ENCODE results near the gene TSC22D4. TPM values are rescaled to one million over a fixed set of nuclear protein-coding genes. Genes with fewer than 3 reads are reported as not detected.

TSC22D4 gene
- total and polyA plus RNA-seq, 9 of the 15 experiments (the other 6 are each of a cell fraction or from before 2014, with no cell fraction given): 0.37 to 107 (median 28.7) TPM

DNA sequence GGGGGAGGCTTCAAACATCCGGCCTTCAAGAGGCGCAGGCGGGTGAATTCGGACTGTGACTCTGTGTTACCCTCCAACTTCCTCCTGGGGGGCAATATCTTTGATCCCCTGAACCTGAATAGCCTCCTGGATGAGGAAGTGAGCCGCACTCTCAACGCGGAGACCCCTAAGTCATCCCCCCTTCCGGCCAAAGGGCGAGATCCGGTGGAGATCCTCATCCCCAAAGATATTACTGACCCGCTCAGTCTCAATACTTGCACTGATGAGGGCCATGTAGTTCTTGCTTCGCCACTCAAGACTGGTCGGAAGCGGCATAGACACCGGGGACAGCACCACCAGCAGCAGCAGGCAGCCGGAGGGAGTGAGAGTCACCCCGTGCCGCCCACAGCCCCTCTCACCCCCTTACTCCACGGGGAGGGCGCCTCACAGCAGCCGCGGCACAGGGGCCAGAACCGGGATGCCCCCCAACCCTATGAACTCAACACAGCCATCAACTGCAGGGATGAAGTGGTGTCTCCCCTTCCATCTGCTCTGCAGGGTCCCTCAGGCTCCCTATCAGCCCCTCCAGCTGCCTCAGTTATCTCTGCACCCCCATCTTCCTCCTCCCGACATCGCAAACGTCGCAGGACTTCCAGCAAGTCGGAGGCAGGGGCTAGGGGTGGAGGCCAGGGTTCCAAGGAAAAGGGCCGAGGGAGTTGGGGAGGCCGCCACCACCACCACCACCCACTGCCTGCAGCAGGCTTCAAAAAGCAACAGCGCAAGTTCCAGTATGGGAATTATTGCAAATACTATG is 48.3 kb downstream of the TSC22D4 start:
- peaks cover 26% of the 10 kb centered on the region for H4K20me1 ChIP-seq (replicated peaks; ENCODE audit: control insufficient read depth, insufficient read depth, low read length)
- peak overlapping the region; percentile 97 for H3K4me2 ChIP-seq (ENCODE audit: insufficient read depth, low read length)
- peak overlapping the region; percentile 82 for H3K4me3 ChIP-seq
- peaks cover 62% of the 10 kb centered on the region for H3K79me2 ChIP-seq (ENCODE audit: control insufficient read depth, insufficient read depth, low read length)
- 6% methylated on average over 31 of the region's 31 CpGs for WGBS (ENCODE audit: insufficient coverage, low coverage, missing lambda C conversion rate)
- ChIA-PET POLR2A (interaction anchor here (0.6 to 5.4 kb wide), 23 partner anchors 8 to 316 kb away, joined by 3 to 58 read pairs (median 4); partner anchors contain the start of genes FBXO24 and LRCH4), CTCF (ENCODE audit: low intra/inter-chr PET ratio) (no interaction called here)
- FAIRE-seq (no peak), ATAC-seq (0 out of 3 replicates have a peak, but pooled peaks have one; percentile 0), DNase-seq (ENCODE audit: extremely low read depth in 1 of 4, low spot score in 3 of 4) (peak in 3 of 4 experiments; percentile 41 to 59 (median 41))
- BruUV-seq (replicated peaks): no TSS peak
- H3K4me1 ChIP-seq (replicated peaks in 1 of 2; ENCODE audit: control insufficient read depth in 2 of 2, insufficient read depth in 2 of 2, low read length in 2 of 2): peaks cover 41 to 62% of the 10 kb centered on the region in 2 experiments
- intact Hi-C loops (cut with micrococcal nuclease) (no loop called here), in situ Hi-C loops (cut with MboI) (no loop called here)
- peak overlapping the region; percentile 74 for H2AFZ ChIP-seq (ENCODE audit: low read depth, low read length)
- H3K9me3 ChIP-seq (replicated peaks; ENCODE audit: control insufficient read depth, insufficient read depth, low read depth, low read length): peaks cover 4% of the 10 kb centered on the region; the same call in 1 of the 2 replicates
- H3K9me1 ChIP-seq (ENCODE audit: control insufficient read depth, insufficient read depth, low read length): peaks cover 15% of the 10 kb centered on the region
- no peaks in the 10 kb centered on the region for H3K27me3 ChIP-seq (ENCODE audit: control insufficient read depth in 2 of 2, insufficient read depth in 2 of 2, low read length in 2 of 2)
- peak overlapping the region; percentile 98 for H3K27ac ChIP-seq (ENCODE audit: extremely low read depth, low read depth, low read length)
- H3K36me3 ChIP-seq (ENCODE audit: control insufficient read depth, insufficient read depth, low read length): peaks cover 51% of the 10 kb centered on the region
- H3K9ac ChIP-seq (ENCODE audit: insufficient read depth in 1 of 2, low read depth in 2 of 2, low read length in 2 of 2): peak overlapping the region; percentile 96 to 97
- TF ChIP-seq, protein P1, sequence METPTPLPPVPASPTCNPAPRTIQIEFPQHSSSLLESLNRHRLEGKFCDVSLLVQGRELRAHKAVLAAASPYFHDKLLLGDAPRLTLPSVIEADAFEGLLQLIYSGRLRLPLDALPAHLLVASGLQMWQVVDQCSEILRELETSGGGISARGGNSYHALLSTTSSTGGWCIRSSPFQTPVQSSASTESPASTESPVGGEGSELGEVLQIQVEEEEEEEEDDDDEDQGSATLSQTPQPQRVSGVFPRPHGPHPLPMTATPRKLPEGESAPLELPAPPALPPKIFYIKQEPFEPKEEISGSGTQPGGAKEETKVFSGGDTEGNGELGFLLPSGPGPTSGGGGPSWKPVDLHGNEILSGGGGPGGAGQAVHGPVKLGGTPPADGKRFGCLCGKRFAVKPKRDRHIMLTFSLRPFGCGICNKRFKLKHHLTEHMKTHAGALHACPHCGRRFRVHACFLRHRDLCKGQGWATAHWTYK (CRISPR knock-in tag; IDR thresholded peaks at IDR 0.05): peak; percentile 29; the same call in 1 of the 2 replicates
- TF ChIP-seq HDAC3 (IDR thresholded peaks at IDR 0.05; ENCODE audit: borderline replicate concordance, partially characterized antibody) (no peak), CSDE1 (IDR thresholded peaks at IDR 0.05) (no peak), ZNF79 (CRISPR knock-in tag; IDR thresholded peaks at IDR 0.05; ENCODE audit: low read depth) (no peak), PTRF (tag; IDR thresholded peaks at IDR 0.05) (no peak), ESRRB (CRISPR knock-in tag; IDR thresholded peaks at IDR 0.05; ENCODE audit: borderline replicate concordance) (no peak), MEF2D (tag; conservative IDR thresholded peaks at IDR 0.05; ENCODE audit: low read depth) (no peak), ZNF12 (CRISPR knock-in tag; IDR thresholded peaks at IDR 0.05) (no peak), DNMT1 (IDR thresholded peaks at IDR 0.05) (no peak), NCOA6 (IDR thresholded peaks at IDR 0.05) (no peak), ZNF140 (CRISPR knock-in tag; IDR thresholded peaks at IDR 0.05) (no peak), ZNF408 (CRISPR knock-in tag; IDR thresholded peaks at IDR 0.05; ENCODE audit: low read depth) (no peak), RNF2 (IDR thresholded peaks at IDR 0.05) (peak; percentile 34; the same call in 1 of the 2 replicates), ZKSCAN3 (CRISPR knock-in tag; IDR thresholded peaks at IDR 0.05) (no peak), ZNF282 (CRISPR knock-in tag; IDR thresholded peaks at IDR 0.05) (no peak), ZNF143 (CRISPR knock-in tag; IDR thresholded peaks at IDR 0.05) (no peak)
- TF ChIP-seq, protein P2, sequence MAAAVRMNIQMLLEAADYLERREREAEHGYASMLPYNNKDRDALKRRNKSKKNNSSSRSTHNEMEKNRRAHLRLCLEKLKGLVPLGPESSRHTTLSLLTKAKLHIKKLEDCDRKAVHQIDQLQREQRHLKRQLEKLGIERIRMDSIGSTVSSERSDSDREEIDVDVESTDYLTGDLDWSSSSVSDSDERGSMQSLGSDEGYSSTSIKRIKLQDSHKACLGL (CRISPR knock-in tag; IDR thresholded peaks at IDR 0.05; ENCODE audit: borderline replicate concordance, poor library complexity, severe bottlenecking): no peak
- TF ChIP-seq, protein P3, sequence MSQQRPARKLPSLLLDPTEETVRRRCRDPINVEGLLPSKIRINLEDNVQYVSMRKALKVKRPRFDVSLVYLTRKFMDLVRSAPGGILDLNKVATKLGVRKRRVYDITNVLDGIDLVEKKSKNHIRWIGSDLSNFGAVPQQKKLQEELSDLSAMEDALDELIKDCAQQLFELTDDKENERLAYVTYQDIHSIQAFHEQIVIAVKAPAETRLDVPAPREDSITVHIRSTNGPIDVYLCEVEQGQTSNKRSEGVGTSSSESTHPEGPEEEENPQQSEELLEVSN (IDR thresholded peaks at IDR 0.05; ENCODE audit: borderline replicate concordance in 1 of 2, extremely low read depth in 1 of 2, insufficient read depth in 1 of 2, insufficient read length in 1 of 2, low read depth in 1 of 2, low read length in 1 of 2, poor library complexity in 1 of 2, severe bottlenecking in 1 of 2): peak in 1 of 2 experiments; percentile 11

Measured in K562 (cell line).